NCI-H345 treated with DMSO at 0.1 percent for 48 hours (cell line): ENCODE measurements around the gene SMC6.

Experiments
- DNase-seq: peaks from one replicate; lab custom pipeline; 2025; ENCODE audit not compliant: unreplicated experiment; lab: John Stamatoyannopoulos, UW

SMC6 gene

DNA sequence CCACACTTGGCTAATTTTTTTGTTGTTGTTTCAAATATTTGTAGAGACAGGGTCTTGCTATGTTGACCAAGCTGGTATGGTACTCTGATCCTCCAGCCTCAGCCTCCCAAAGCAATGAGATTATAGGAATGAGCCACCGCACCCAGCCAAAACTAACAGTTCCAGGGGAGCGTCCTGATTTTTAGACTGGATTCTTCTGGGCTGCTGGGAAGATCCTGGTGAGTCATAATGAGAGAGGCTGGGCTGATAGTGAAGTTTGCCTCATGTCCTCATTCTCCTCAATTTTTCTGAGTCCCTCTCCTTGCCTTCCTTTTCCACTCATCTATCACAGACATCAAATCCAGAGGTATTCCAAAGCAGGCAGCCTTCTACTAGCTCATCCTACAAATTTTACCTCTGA is 131.8 kb downstream of the SMC6 start:
- no peak for DNase-seq

DNA sequence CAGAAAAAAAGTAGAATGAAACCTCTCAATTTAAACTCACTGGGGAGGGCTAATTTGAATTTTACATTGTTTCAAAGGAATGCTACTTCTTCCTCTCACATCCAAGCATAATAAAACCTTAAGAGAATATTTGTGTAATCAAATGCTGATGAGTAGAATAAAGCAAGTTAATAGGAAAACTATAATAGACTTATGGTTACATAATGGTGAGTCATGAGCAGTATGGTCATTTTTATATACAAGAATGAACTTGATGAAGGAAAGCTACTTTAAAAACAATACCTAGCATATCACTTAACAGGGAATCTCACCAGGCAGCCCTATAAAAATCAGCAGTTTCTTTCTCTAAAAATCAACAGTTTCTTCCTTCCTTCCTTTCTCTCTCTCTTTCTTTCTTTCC is 132.8 kb downstream of the SMC6 start:
- no peak for DNase-seq

DNA sequence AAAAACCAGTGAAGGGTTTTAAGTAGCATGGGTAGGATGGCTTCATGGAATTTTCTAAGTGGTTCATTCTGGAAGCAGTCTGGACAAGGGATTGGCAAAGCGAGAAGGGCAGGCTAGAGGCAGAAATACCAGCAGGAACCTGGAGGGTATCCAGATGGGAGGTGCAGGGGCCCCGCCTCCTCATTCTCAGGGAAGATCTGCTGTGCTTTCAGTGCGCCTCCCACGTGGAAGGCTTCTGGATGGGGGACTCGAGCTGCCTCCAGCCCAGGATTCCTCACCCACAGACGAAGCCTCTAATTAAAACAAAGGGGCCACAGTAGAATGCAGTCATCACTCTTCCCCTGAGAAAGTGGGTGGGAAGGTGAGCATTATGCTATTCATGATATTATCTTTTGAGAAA is 133.3 kb downstream of the SMC6 start:
- no peak for DNase-seq

DNA sequence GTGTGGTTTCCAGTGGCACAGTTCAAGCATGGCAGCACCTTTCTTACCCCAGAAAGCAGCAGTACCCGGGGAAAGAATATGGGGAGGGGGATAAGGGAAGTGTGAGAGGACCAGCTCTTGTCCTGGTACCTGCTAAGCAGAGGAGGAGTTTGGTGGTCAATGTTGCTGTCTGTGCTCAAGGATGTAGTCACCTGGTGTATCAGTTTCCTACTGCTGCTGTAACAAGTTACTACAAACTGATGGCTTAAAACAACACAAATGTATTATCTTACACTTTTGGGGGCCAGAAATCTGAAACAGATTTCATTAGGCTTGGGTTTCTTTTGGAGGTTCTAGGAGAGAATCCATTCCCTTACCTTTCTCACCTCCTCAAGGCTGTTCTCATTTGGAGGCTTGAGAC is 135.7 kb downstream of the SMC6 start:
- DNase-seq, result no peak

DNA sequence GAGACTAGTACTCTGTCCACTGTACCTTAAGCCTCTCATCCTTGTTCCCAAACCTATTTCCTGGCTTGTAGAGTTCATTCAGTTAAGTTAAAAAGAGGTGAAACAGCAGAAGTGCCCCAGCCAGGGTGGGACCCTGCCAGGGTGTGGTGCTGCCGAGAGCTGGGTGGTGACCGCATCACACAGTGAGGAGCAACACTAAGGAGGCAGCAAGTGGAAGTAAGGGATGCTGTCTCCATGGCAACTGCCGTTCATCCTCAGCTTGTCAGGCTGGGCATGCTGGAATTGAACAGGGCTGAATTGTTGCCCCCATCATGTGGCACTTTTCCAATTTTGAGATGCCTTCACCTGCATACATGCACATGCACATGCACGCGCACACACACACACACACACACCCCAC is 136.1 kb downstream of the SMC6 start:
- DNase-seq, result no peak

DNA sequence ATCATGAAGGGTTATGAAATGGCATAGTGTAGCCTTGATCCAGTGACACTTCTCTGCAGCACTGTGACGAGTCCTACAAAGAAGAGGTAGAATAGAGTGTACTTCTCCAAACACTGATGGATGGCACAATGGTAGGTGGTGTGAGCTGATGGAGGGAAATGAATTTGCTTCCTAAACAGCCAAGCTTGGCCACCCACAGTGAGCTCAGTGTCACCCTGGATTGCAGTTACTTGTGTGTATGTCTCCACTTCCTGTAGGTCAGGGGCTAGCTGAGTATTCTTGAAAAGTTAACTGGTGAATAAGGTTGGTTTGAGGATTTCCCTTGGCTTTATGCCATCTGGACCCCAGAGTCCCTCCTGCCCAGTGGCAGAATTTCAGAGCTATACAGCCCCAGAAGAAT is 137.2 kb downstream of the SMC6 start:
- no peak for DNase-seq

DNA sequence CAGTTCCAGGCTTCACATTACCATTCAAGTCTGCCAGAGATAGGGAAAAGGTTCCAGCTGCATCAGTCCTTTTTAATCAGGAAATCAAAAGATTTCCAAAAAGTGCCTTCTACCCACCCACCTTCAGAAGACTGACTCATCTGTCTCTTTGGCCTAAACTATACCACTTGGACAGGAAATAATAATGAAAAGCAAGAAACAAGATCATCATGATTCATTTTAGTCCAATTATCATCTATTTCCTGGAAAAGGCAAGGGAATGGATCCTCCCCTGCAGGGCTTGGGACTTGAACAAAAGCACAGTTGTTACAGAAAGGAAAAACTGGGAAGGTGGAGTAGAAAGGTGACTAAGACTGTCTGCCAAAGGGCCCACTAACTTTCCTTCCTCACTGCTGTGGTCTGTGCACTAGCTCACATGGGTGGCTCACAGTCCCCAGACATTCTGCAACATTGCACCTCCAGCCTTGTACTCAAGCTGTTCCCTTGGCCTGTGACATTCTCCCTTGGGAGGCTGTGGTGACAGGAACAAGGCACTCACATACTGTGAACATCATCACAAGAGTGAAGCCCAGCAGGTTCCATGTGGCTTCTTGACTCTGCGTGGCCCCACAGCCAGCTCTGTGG is 137.8 kb downstream of the SMC6 start:
- no peak for DNase-seq

DNA sequence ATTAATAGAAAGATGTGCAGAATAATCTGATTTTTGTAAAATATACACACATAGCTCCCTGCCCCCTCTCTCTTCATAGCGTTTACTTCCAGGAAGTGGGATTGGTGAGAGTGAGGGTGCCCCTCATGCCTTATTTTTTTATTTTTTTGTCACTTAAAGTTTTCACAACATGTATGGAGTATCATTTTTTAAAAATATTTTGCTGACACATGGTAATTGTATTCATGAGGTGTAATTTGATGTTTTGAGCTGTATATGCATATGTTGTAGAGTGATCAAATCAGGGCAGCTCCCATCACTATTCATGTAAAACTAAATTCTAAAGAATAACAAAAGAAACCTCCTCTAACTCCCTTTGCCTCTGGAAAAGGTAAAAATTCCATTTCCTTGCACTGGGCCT is 138.5 kb downstream of the SMC6 start:
- DNase-seq, result no peak

DNA sequence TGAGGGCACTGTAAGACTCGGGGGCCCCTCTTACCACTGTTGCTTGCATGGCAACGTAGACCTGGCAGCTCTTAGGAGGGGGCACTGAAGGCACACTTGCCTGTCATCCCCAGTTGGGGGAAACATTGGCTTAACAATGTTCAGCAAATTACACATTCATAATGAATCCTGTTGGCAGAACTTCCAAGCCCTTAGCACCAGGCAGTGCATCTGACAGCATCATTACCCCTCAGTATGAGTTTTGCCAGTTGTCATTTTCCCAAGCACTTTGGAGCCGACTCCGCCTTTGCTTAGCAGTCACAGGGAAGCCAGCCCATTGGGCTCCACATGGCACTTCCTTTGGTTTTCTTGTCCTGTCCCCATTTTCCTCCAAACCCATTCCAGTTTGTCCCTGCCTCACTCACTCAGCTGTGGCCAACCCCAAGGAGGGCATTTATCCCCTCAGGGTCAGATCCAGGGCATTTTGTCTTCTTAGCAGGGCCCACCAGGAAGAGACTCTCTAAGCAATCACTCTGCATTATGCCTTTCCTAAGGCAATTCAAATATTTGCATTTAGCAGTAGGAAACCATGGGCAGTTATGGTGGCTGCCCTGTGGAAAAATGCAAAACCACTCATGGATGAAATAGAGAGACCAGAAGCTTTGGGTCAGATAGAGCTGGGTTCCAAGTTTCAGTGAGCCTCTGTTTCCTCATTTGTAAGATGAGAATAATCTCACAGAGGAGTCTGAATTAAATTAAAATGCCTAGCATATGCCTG is 139.3 kb downstream of the SMC6 start:
- no peak for DNase-seq
